HG03103 (cell line): Measurements from ENCODE around the gene ZNF444.
"Not testable (repeated sequence)": the region's sequence is repeated elsewhere in the genome, so short reads cannot be mapped to it uniquely, and the experiment has no call there.

Experiments used
- ATAC-seq: cut with Tn5 transposase; IDR thresholded peaks from one replicate; pipeline ENCODE4 v1.9.1; 2021; ENCODE audit warnings: low read depth; ENCODE audit not compliant: unreplicated experiment

The ZNF444 gene

DNA sequence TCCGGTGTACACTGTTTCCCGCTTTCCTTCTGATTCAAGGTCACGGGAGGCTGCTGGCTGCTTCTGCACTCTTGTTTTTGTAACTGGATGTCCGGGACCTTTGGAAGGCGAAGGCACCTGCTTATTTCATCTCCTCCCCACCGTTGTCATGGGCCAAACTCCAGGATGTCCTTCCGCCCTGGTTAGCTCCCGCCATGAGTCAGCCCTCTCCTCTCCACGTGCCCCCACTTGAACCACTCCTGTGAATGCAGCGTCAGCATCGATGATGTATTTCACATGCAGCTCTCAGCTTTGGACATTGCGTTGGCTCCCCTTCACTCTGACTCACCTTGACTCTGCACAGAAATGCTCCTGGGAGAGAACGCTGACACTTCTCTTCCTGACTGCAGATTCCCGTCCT, 29.2 kb downstream of the ZNF444 start:
- no peak for ATAC-seq

DNA sequence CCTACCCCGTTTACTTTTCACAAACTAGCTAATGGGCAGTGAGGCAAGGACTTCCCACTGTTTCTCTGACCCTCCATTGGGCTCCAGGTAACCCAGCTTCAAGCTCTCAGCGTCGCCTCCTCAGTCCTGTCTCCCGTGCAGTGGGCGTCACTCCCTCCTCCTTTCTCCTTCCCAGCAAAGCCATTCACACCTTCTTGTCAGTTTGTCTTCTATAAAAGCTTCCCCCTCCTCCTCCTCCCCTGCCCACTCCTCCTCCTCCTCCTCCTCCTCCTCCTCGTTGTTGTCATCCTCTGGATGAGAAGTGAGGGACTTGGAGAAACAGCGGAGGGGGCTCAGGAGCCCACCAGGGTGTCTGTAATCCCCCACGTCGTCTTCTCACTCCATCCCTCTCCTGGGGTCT, 33.0 kb downstream of the ZNF444 start:
- no peak for ATAC-seq

DNA sequence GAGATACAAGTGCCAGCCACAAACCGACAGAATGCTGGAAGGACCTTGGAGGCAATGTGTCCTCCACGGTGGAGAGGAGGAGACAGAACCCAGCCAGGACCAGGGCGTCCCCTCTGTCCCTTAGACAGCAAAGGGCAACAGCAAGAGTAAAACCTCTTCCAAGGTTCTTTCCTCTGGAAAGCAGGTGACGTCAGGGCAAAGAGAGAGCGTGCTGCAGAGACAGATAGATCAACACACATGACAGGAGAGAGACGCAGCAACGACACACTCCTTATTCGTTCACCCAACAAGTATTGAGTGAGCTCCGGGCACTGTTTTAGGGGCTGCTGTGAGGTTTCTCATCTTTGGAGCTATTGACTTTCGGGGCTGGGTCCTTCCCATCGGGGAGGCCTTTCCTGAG, 33.5 kb downstream of the ZNF444 start:
- ATAC-seq: no peak

DNA sequence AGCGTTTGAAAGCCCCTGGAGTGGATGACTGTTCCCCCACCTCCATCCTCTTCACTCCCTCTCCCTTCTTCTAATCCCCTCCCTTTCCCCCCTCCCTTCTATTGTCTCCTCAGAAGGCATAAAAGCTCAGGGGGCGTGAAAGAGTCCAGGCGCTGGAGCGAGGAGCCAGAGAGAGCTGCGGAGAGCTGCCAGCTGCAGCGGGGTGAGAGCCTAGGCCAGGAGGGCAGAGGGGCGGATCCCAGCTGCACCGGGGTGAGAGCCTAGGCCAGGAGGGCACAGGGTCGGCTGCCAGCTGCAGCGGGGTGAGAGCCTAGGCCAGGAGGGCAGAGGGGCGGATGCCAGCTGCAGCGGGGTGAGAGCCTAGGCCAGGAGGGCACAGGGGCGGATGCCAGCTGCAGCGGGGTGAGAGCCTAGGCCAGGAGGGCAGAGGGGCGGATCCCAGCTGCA, 34.8 kb downstream of the ZNF444 start, which contains the start of gene GALP:
Gene GALP, plus strand, starts transcription at position 148 of the 447 bp plus-strand sequence. CDS start 1,101 bp downstream, outside the sequence.
- ATAC-seq: not testable (repeated sequence)

DNA sequence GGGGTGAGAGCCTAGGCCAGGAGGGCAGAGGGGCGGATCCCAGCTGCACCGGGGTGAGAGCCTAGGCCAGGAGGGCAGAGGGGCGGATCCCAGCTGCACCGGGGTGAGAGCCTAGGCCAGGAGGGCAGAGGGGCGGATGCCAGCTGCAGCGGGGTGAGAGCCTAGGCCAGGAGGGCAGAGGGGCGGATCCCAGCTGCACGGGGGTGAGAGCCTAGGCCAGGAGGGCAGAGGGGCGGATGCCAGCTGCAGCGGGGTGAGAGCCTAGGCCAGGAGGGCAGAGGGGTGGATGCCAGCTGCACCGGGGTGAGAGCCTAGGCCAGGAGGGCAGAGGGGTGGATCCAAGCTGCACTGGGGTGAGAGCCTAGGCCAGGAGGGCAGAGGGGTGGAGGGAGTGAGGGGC, 35.2 kb downstream of the ZNF444 start:
- not testable (repeated sequence) for ATAC-seq

- ATAC-seq: no peak
These were observed 35.8 kb downstream of the ZNF444 start for GRCh38 chr19:56176881-56177280.

DNA sequence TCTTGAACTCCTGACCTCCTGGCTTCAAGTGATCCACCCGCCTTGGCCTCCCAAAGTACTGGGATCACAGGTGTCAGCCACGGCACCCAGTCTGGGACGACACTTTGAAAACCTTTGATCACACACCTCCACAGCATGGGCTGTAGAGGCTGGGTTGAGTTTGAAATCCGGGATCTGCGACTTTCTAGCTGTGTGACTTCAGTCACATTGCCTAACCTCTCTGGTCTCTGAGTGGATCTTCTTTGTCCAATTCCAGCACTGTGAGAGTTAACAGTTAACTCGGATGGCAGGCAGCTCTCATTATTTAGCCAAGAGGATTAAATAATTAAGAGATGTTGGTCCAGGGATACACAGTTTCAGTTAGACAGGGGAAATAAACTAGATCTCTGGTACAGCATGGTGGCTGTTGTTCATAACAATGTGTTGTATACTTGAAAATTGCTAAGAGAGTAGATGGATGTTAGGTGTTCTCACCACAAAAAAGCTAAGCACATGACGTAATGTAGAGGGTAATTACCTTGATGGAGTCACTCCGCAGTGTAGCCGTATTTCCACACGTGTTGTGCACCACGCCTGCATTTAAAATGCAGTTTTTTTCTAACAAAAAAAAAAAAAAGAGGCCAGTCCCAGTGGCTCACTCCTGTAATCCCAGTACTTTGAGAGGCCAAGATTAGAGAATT, 36.6 kb downstream of the ZNF444 start:
- ATAC-seq: no peak

GRCh38 chr19:56189785-56190184, 48.7 kb downstream of the ZNF444 start:
- ATAC-seq: no peak

- no peak for ATAC-seq
These were observed 50.0 kb downstream of the ZNF444 start for GRCh38 chr19:56191115-56191514.

GRCh38 chr19:56191711-56192110, 50.6 kb downstream of the ZNF444 start:
- no peak for ATAC-seq

GRCh38 chr19:56193981-56194640, 53.0 kb downstream of the ZNF444 start:
- no peak for ATAC-seq

DNA sequence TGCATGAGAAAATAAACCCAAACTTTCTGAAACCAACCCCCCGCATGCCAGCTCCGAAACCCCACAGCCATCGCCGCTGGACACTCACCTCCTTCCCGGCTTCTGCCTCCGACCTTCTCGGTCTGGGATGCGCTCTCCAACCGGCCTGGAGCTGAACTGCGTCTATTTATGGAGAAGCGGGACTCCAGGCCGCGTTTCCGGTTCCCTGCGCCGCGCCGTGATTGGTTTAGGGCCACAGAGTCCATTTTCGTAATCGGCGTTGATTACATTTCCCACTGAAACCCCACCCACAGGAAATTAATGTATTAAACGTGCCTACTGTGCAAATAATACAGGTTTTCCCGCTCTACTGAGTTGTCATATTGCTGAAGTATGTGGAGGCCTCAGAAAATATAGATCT, 56.6 kb downstream of the ZNF444 start, which contains the start of gene ZSCAN5B:
Gene ZSCAN5B, minus strand, starts transcription at position 138 of the 400 bp plus-strand sequence. CDS start 4,731 bp downstream, outside the sequence.
- ATAC-seq: not testable (repeated sequence)

DNA sequence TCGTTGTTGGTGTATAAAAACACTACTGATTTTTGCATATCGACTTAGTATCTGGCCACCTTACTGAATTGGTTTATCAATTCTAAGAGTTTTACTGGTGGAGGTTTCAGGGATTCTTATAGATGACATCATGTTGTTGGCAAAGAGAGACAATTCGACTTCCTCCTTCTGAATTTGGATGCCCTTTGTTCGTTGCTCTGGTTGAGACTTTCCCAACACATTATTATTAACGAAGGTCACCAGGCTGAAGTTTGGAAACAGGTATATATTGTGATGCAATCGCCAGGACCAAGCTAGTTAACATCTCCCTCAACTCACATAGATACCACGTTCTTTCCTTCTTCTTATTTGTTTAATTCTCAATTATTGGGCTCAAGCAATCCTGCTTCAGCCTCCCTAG, 58.6 kb downstream of the ZNF444 start:
- no peak for ATAC-seq

GRCh38 chr19:56201973-56202372, 60.9 kb downstream of the ZNF444 start, which contains the start of gene ZSCAN5C:
Gene ZSCAN5C, plus strand, starts transcription at chr19:56202273. Its CDS starts 3,641 bp downstream, at chr19:56205914.
- no peak for ATAC-seq

DNA sequence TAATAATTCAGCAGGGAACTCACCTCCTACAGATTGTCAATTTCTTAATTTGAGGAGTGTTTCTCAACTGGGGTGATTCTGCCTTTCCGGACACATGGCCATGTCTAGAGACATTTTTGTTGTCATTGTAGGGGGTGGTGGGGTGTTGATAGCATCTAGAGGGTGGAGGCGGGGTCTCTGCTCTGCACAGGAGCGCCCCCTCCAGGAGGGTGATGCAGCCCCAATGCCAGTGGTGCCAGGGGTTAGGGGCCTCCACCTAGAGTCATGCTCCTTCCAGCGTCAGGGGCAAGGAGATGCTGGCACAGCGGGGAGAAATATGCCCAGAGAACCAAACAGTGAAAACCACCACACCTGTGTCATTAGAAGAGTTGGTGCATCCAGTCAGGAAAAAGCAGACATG, 66.5 kb downstream of the ZNF444 start:
- not testable (repeated sequence) for ATAC-seq

DNA sequence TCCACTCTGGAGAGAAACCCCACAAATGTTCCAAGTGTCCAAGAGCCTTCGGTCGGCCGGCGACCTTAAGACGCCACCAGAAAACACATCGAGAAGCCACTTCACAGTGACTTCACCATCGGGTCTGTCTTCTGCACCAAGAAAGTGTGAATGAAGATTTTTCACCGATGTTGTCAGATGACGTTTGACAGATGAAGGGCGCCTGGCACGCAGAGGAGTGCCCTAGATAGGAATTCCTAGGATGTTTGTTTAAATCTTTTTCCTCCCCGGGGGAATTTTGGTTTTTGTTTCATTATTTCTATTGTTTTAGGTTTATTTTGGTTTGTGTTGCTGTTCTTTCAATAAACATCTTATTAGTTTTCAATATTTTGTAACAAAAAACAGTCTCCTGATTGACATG, 68.0 kb downstream of the ZNF444 start:
- ATAC-seq: no peak

GRCh38 chr19:56210036-56210435, 68.9 kb downstream of the ZNF444 start:
- ATAC-seq: not testable (repeated sequence)
